T-helper 1 cell treated with Interleukin-12 subunit alpha and Interleukin-12 subunit beta and Interleukin-4 antibody, amounts not matched to agents 30 ng/mL and 1 ng/mL, for 36 hours (primary cell): ENCODE measurements around the gene MAP4K3. TPM values are rescaled to one million over a fixed set of nuclear protein-coding genes. Genes with fewer than 3 reads are reported as not detected.

Experiments
- intact Hi-C: fragments of 100-400 bp; cut with micrococcal nuclease; formaldehyde crosslinking; loops from one replicate; pipeline ENCODE4 v1.15.1; 2024
- total RNA-seq: library from RNA; stranded (reverse); gene quantifications from 2 replicates; pipeline ENCODE4 v1.2.3, GENCODE V29; 2022

The MAP4K3 gene
- total RNA-seq, 1 donor from 2014 or later: 11.8 TPM

DNA sequence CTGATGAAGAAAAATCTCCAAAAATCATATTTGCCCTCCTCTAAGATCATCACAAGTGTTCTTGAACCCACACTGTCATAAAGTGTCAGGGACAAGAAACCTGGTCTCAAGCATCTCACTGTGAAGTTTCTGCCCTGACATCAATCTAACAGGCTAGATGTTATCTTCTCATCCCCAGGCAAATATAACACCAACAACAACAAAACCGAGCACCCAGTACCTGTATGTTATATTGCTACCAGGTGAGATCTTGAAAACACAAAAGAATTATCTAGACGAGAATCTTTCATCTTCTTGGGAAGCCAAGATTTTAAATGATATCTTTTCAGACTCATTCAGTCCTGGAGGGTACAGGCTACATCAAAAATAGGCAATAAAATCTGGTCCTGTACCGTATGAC is 8.8 kb upstream of the MAP4K3 start:
- intact Hi-C loops: no loop called here

GRCh38 chr2:39443009-39443408 is 5.9 kb upstream of the MAP4K3 start:
- intact Hi-C loops: no loop called here

DNA sequence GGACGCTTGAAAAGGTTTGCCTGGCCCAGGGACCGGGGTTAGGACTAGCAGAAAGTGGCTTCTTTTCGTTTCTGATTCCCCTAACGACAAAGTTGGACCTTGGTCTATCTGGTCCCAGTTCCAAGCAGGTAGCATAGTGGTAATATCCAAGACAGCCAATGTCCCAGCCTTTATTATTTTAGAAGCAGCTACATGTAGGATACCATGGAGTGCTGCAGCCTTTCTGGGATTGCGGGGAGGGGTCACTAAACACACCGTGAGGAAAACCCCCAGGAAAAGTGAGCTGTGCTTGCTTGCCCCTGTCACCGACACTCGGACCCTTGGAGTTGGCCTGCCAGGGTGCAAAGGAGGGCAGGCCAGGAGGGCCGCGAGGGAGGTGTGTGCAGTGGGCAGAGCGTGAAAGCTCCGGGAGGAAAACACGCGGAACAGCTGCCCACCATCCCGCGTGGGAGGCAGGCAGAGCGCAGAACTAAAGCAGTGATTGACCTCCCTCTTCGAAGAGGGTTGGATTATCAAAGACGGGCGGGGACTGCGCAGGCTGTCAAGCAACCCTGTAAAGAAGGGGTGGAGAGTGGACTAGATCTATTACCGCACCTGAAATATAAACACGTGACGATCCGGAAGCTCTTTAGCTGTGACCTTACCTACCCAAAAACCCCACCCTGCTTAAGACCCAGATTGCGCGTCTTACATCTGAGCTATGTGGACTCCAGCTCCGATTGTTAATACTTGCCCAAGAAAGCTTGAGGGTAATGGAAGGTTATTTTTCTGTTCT is 624 bp upstream of the MAP4K3 start:
- intact Hi-C loops: loop anchor here (5.0 kb wide), 2 partner anchors 75 to 320 kb away; no protein-coding TSS in a partner anchor

GRCh38 chr2:39435741-39436591 is 1.1 kb downstream of the MAP4K3 start:
- intact Hi-C loops: loop anchor here (1.0 to 5.0 kb wide), 5 partner anchors 56 to 343 kb away; partner anchors contain the start of gene THUMPD2

GRCh38 chr2:39435234-39435633 is 1.9 kb downstream of the MAP4K3 start:
- intact Hi-C loops: loop anchor here (2.0 to 5.0 kb wide), 3 partner anchors 77 to 344 kb away; partner anchors contain the start of gene THUMPD2

GRCh38 chr2:39434233-39434897 is 2.7 kb downstream of the MAP4K3 start:
- intact Hi-C loops: loop anchor here (2.0 kb wide), 1 partner anchor 344 kb away; the partner anchor contains the start of gene THUMPD2

- intact Hi-C loops: loop anchor here (2.0 kb wide), 1 partner anchor 345 kb away; the partner anchor contains the start of gene THUMPD2
These were observed 3.4 kb downstream of the MAP4K3 start for GRCh38 chr2:39433586-39434195.

DNA sequence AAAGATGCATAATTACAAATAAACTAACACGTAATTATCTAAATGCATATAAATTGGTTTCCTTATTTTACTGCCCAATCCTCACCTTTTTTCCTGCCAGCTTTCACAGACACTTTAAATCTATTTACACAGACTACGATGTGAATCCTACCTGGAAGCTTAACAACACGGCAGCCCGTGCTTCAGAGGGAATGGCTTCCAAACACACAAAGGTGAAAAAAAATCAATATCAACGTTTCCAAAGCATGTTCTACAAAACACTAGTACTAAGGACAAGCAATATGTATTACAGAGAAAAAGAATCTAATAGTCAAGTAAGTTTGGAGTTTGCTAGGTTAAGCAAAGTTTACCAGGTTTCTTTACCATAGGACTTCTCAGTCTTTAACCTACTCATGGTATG is 4.4 kb downstream of the MAP4K3 start:
- intact Hi-C loops: no loop called here

- intact Hi-C loops: no loop called here
These were observed 5.3 kb downstream of the MAP4K3 start for GRCh38 chr2:39431592-39432316.

DNA sequence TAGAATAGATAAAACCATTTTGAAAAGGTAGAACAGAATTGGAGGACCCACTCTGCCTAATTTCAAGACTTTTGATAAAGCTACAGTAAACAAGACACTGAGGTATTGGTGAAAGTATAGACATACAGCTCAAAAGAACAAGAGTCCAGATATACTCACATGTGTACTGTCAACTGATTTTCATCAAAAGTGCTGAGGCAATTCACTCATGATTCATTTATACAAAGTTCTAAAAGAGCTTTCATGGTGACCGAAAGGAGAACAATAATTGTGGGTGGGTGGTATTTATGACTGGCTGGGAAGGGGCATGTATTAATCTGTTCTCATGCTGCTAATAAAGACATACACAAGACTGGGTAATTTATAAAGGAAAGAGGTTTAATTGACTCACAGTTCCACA is 7.3 kb downstream of the MAP4K3 start:
- intact Hi-C loops: no loop called here

DNA sequence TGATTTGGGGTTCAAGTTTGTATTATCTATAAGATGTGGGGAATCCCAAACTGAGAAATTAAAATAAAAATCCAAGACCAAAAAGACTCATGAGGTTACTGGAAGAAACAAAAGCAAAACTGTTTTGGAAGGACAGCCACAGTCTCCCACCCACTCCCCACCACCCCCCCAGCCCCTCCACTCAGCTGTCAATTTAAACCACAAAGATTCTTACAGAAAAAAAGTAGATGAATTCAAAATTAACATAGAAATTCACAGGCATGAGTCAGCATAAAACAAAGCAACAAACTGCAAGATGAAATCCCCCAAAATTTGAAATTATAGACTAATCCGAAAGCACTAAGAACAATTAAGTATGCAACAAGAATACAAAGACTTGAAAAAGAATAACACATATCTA is 12.1 kb downstream of the MAP4K3 start:
- intact Hi-C loops: no loop called here

GRCh38 chr2:39422700-39423099 is 14.4 kb downstream of the MAP4K3 start:
- intact Hi-C loops: no loop called here

GRCh38 chr2:39421354-39421753 is 15.7 kb downstream of the MAP4K3 start:
- intact Hi-C loops: no loop called here

DNA sequence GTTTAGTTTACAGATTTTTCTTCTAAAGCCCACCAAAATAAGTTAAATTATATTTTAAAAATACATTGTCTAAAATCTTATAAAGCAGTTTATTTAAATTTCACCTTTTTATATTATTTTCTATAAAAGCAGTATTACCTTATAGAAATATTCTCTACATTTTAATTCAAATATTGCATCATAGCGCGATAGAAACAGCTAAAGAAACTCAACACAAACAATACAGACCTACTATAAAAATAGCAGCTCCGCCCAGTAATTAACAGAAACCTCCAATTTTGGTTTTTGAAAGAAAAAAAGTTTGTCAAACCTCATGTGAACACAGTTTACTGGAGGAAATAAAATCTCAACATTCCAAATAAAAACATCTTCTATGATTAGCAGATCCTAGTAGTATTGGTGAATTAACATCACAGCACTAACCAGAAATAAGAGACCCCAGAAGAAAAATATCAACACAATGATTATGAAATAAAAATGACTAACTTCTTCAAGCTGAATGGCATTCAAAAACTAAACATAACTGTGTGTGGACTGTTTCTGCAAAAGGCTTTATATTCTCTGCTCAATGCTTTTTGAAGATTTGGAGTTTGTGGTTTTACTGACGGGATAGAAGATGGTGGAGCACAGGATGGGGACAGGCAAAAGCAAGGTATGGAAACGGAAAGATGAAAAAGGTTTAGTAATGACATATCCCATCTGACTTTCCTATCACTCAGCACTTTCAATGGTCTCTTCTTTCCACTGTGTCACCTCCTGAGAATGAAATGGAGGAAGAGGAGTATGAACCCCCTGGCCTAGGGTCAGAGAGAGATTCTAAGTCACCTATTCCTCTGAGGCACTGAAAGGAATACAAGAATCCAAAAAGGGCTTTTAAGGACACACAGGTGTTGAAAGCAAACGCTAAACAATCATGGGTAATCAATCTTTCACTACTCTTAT is 17.5 kb downstream of the MAP4K3 start:
- intact Hi-C loops: no loop called here

DNA sequence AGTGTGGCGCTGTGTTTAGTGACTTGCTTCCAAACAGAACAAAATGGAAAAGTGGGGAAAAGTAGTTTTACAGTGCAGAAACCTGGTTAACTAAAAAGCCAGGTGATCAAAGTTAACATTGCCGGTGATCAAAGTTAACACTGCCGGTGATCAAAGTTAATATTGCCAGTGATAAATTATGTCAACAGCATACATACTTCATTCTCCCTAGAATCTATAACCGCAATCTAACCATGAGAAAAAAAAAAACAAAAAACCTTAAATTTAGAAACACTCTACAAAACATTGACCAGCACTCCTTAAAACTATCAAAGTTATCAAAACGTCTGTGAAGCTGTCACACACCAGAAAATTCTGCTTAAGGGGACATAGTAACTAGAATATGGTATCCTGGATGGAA is 18.6 kb downstream of the MAP4K3 start:
- intact Hi-C loops: no loop called here

GRCh38 chr2:39416140-39416539 is 20.9 kb downstream of the MAP4K3 start:
- intact Hi-C loops: no loop called here

- intact Hi-C loops: no loop called here
These were observed 23.9 kb downstream of the MAP4K3 start for GRCh38 chr2:39413063-39413737.

- intact Hi-C loops: no loop called here
These were observed 25.7 kb downstream of the MAP4K3 start for GRCh38 chr2:39411181-39411944.
